GM19025 (cell line): Measurements from ENCODE around the gene CERS1.

Experiments used
- ATAC-seq: cut with Tn5 transposase; IDR thresholded peaks from one replicate; pipeline ENCODE4 v1.9.1; 2021; ENCODE audit warnings: mild to moderate bottlenecking, low read depth, moderate library complexity; ENCODE audit not compliant: unreplicated experiment

The CERS1 gene

DNA sequence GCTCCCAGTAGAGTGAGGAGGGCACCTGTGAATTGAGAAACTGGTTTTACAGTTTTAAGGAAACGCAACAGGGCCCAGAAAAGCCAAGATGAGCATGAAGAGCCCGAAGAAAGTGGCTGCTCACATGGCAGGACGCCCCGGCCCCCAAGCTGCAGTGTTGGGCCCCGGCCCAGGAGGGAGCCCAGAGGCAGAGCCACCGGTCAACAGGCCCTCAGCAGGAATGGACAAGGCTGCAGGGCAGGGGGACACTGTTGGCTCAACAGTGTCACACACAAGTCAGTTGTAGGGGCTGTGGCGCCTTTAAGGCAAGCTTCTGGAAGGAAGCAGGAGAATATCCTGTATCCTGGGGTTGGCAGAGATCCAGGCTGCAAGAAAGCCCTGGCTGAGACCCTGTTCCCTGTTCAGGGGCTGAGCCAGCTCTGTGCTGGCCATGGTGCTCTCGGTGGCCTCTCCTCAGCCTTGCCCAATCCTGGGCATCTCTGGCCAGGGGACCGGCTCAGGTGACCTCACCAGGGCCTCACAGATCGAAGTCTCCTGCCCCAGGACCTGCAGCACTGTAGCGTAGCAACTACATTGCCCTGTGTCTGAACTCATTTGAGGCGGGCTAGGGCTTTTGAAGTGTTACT, 36.2 kb downstream of the CERS1 start:
- no peak for ATAC-seq

DNA sequence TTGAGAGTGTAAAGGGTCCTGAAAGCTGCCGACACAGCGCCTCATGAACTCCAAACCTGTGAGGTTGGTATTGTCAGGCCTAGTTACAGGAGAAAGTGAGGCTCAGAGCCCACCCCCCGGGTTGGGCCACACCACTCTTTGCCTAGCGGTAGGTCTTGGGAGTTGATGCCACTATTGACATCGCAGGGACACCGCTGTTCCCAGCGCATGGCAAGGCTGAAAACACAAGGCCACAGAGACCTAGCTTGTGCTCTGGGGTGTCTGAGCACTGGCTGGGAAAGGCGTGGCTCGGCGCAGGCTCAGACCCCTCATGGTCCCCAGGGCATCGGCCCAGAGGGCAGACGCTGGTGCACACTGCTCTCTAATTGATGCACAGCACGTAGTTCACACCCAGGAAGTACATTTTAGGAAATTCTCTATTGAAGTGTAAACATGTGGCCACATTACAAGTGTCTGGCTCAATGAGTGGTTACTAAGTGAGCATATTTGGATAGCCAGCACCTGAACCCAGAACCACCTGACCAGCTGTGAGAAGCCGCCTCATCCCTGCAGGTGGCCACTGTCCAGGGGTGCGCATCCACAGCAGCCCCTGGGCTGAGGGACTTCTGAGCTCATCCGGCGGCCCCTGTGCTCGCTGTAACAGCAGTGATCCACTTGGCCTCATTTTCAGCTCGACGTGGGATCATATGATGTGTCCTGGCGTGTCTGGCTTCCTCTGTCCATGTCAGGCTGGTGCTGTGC, 36.9 kb downstream of the CERS1 start:
- ATAC-seq: no peak

DNA sequence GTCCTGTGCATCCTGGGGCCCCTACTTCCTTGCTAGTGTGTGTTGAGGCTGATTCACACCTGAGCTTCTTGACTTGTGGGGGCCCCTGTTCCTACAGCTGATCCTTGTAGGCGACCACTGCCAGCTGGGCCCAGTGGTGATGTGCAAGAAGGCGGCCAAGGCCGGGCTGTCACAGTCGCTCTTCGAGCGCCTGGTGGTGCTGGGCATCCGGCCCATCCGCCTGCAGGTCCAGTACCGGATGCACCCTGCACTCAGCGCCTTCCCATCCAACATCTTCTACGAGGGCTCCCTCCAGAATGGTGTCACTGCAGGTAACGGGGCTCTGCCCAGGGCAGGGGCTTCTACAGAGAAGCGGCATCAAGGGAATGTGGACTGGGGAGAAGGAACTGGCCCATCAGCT, 38.7 kb downstream of the CERS1 start:
- no peak for ATAC-seq

DNA sequence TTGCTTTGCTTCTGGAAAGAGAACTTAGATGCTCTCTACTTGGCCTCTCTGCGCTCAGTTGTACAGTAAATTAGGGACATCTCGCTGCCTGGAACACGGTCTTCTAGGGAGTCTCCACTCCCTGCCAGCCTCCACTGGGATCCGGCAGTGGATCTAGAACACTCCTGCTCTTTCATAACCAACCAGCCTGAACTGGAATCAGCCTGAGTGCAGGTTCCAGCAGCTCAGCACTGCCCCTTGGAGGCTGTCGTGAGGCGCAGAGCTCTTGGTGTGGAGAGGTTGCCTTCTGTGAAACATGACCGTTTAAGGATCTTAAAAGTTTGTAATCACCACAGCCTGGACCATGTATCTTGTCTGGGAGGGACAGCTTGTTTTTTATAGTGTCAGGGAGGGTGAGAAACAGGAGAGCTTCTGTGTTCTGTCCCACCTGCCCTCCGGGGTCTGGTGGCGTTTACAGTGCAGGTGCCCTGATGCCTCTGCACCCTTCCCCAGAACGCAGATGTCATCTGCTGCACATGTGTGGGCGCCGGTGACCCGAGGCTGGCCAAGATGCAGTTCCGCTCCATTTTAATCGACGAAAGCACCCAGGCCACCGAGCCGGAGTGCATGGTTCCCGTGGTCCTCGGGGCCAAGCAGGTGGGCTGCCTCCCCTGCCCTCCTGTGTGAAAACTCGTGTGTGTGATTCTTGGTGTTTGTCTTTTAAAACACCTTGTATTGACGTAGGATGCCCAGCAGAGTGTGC, 39.4 kb downstream of the CERS1 start:
- ATAC-seq: no peak

DNA sequence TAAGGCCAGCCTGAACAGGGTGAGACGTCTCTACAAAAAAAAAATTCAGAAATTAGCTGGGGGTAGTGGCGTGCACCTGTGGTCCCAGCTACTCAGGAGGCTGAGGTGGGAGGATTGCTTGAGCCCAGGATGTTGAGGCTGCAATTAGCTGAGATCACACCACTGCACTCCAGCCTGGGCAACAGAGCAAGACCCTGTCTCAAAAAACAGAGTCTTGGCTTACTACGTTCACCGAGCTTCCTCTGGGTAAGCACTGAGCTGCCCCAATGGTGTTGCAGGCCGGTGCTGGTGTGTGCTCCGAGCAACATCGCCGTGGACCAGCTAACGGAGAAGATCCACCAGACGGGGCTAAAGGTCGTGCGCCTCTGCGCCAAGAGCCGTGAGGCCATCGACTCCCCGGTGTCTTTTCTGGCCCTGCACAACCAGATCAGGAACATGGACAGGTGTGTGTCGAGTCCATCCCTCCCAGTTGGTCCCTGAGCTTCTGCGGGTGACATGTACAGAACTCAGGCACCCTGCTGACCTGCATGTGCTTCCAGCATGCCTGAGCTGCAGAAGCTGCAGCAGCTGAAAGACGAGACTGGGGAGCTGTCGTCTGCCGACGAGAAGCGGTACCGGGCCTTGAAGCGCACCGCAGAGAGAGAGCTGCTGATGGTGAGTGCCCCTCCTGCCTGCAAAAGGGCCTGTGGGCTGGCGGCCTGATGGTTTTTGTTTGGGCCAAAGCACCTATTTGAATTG, 40.1 kb downstream of the CERS1 start:
- ATAC-seq: no peak

DNA sequence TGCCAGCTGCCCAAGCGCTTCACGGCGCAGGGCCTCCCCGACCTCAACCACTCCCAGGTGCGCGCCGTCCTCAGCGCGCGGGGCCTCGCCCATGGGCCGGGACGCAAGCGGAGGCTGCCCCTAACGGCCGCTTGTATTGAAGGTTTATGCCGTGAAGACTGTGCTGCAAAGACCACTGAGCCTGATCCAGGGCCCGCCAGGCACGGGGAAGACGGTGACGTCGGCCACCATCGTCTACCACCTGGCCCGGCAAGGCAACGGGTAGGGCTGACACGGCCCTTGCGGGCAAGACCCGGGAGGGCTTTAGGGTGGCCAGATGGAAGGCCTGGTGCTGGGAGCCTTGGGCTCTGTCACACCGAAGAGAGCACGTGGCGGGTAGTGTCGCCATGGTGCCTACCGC, 41.0 kb downstream of the CERS1 start:
- no peak for ATAC-seq

DNA sequence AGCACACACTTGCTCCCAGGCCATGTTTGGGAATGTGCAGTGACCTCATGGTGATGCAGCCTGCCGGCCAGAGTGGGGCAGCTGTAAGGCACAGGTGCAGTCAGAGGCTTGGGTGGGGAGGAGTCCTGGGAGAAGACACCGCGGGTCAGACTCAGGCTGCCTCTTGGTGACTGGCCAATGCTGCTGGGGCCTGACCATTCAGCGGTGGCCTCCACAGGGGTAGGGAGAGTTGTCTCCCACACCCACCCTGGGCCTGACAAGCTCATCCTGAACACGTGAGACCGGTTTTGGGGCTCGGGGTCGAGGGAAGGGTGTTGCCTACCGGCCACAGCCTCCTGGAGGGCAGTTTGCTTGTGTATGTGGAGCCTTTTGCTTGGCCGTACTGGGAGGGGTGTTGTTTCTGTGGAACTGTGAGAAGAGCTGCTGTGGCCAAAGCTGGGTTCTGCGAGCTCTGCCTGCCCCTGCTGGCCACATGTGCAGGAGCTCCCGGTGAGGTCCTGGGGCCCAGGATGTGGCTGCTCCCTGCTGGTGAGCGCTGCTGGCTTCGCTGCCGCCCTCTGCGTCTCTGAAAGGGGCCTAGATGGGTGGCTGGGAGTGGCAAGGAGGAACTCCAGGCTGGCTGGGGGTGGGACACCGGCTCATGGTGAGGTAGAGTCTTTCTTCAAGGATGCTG, 42.1 kb downstream of the CERS1 start:
- no peak for ATAC-seq

DNA sequence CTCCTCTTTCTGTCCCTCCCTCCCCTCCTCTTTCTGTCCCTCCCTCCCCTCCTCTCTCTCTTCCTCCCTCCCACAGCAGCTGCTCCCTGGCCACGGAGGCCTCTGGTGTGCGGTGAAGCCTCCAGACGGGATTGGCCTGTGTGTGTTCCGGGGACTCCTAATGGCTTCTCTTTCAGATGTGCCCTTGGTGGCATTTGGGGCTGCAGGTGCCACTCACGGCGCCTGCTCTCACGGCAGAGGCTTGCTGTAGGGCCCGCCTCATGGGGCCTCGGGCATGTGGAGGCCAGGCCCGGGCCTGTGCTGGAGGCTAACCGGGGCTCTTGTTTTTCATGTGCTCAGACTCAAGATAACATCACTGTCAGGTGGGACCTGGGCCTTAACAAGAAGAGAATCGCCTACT, 43.3 kb downstream of the CERS1 start:
- ATAC-seq: no peak

DNA sequence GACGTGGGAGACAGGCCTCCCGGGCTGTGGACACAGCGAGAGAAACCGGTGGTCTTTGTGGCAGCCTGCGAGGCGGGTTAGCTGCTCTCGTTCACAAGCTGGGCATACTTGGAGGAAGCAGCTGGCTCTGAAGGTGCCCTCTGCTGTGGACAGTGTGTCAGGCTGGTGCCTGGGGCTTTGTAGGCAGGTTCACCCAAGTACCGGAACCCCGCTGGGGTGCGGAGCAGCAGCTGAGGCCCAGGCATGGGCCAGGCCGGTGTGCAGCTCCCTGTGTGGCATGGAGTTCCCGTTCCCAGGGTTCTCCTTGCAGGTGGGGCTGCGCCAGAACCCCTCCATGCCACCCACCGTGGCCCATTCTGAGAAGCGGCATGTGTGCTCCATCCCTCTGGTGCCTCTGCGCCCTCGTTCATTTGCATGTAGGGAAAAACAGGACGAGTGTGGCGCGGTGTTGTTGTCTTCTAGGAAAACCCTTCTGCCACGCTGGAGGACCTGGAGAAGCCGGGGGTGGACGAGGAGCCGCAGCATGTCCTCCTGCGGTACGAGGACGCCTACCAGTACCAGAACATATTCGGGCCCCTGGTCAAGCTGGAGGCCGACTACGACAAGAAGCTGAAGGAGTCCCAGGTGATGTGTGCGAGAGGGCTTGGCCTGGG, 44.2 kb downstream of the CERS1 start:
- ATAC-seq: no peak

DNA sequence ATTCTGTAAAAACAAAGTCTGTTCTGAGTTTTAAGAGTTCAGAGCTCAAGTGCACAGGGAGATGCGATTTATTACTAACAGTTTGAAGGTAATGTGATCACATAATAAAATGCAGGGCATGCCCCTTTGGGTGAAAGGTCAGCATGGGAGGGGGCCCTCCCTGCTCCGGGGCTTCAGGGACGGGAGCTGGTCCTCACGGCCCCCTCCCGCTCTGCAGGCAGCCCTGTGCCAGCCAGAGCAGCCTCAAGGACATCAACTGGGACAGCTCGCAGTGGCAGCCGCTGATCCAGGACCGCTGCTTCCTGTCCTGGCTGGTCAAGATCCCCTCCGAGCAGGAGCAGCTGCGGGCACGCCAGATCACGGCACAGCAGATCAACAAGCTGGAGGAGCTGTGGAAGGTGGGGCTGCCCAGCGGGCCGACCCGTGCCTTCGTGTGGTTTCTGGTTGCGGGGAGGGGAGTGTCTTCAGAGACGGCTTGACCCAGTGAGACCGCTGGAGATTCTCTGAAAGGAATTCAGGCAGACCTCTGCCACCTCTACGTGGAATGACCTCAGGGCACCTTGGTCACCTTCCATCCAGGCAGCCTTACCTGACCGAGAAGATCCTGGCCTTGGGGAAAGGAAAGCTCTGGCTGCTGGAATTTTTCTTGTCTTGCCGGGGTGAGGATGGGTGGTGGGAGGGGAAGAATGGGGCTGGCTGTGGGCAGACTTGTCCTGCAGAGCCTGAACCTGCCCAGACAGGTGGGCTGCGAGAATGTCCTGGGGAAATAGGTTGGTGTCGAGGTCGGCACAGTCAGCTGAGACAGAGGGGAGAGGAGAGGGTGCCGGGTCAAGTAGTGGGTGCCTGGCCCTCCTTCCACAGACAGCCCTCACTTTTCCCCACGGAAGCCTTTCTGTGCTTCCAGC, 45.2 kb downstream of the CERS1 start:
- ATAC-seq: no peak

DNA sequence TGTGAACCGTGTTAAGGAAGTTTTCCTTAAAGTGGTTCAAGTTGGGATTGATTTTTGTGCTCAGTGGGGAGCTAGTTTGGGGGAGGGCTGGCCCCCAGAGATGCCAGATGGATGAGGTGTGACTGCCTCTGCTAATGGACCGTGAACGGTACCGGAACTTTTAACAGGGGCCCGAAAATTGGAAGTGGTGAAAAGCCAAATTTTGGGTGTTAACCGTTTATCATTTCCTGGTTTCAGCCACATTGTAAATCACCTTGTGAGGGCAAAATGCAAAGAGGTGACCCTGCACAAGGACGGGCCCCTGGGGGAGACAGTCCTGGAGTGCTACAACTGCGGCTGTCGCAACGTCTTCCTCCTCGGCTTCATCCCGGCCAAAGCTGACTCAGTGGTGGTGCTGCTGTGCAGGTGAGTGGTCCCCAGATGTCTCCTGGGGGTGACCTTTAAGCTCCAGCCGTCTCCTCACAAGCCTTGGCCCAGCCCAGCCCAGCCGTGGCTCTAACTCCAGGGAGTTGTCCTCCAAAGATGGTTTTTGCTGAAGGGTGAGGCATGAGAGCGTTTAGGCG, 46.0 kb downstream of the CERS1 start:
- no peak for ATAC-seq

DNA sequence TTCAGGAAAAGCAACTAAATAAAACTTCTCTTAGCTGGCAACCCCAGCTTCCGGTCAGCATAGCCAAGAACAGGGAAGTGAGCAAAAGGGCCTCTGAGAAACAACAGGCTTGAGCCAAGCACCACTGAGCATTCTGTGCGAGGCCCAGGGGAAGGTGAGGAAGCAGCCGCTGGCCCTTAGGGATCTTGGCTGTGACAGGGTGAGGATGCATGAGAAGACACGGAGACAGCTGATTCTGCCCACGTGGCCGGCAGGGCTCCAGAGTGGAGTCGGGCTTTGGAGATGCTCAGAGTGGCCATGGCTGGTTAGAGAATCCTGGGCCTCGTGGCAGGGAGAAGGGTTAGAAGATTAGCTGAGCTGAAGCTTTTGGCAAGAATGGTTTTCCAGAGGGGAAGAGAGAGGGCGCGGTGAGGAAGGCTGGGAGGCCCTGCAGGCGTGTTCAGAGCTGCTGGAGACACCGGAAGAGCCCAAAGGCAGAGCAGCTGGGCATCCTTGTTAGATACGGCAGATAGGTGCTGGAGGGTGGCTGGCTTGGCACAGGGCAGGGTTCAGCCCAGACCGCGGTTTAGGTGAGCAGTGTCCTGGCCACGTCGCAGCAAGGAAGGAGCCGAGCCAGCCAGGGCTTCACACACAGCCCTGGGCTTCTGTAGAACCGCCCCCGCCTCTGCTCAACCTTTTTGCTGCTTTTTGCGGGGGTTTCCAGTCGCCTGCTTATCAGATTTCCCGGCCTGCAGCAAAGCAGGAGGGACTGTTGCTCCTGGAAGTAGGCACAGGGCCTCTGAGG, 46.9 kb downstream of the CERS1 start:
- no peak for ATAC-seq

DNA sequence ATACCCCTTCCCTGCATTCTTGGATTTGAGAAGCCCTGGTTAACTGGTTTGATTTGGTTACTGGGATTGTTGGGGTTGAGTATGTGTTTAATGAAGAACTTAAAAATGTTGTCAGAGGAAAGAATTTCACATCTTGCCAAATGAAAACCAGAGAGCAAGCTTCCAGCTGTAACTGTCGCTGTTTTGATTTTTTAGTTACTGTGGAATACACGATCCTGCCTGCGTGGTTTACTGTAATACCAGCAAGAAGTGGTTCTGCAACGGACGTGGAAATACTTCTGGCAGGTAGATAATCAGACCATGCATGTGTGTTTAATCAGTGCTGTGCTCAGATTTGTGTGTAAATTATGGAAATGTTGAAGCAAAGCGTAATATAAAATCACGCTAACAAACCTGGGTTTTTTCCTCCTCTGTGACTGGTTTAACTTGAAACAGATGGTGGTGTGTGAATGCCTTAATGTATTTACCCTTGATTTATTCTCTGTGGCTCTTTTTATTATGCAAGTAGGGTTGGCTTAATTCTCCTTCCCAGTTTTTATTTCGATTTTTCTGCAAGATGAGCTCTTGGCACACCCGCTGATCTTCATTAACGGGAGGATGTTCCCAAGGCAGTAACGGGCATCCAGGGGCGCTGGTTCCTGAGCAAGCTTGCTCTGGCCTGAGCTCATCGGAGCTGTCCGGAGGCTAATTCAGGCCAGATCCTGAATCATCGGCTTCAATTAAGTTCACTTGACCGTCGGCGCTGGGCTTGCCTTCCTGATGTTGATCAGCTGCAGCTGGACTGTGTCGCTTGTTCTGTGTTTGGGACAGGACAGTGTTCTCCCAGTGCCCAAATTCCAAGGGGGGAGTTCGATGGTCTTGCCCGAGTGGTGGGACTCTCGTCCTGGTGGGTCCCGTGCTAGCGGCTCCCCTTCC, 48.2 kb downstream of the CERS1 start:
- ATAC-seq: no peak

DNA sequence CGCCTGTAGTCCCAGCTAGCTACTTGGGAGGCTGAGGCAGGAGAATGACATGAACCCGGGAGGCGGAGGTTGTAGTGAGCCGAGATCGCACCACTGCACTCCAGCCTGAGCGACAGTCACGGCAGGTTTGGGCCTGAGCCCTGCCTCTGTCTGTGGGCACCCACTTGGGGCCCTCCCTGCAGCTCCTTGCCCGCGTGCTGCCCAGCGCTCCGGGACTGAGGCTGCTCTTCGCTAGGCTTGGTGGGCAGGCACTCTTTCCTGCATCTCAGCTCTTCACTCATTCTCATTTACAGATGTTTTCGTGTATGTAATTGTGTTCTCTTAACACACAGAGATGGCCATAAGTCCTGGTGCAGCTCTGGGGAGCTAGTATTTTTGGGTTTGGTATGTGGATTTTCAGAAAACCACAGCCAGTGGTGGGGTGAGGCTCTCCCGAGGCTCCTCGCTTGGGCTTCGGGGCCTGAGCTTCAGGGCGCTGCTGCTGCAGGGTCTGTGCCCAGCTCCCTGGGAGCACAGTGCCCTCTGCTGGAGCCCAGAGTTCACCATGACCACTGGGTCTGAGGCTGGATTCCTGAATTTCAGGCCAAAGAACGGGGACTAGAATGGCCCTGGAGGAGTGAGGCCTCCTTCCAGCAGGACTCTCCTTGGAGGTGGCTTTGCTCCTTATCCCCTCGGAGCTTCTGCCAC, 49.0 kb downstream of the CERS1 start:
- ATAC-seq: no peak

DNA sequence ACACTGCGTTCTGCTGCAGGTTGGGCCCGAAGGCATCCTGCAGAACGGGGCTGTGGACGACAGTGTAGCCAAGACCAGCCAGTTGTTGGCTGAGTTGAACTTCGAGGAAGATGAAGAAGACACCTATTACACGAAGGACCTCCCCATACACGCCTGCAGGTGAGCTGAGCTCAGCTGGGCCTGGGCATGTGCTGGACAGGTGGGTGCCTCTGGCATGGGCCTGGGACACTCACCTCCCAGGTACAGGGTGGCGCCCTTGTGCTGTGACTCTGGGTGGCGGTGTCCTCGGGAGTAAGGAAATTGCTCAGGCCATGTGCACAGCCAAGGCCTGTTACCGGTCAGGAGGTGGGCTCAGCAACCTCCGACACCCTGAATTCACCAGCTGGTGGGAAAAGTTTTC, 50.0 kb downstream of the CERS1 start:
- ATAC-seq: no peak

DNA sequence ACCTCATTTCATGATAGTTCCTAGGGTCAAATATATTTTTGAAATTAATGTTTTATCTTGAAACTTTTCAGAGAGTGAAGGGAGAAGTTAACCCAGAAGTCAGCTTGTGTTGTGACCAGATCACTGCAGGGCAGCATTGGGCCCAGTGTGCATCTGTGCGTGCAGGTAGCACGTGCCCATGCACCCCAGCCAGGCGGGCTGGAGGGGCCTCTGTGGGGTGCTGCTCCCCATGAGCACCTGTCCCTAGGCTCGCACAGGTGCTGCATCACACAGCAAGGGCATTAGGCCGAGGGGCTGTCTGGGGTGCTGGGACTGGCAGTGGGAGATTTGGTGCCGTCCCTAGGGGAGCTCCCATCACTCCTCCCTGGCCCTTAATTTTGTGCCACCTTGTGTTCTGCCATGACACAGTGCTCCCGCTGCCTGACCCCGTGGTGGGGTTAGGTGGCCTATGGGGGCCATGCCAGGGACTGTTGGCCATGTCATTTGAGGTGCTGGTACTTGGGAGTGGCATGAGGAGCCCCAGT, 51.1 kb downstream of the CERS1 start:
- no peak for ATAC-seq
